IMR-90 (cell line): ENCODE measurements around the gene CDH23. TPM values are rescaled to one million over a fixed set of nuclear protein-coding genes. Genes with fewer than 3 reads are reported as not detected.

ENCODE experiments used
- ATAC-seq: fragments of 200-7000 bp; cut with Tn5 transposase; 2 replicates; pipeline ENCODE4 v1.9.1; 2020; ENCODE audit warnings: low read depth, mild to moderate bottlenecking, moderate library complexity
- BruUV-seq: library from RNA; stranded (reverse); fragments of 400-500 nt; replicated peaks from 2 replicates; lab custom pipeline; 2021; lab: Mats Ljungman, UMichigan
- CTCF ChIA-PET: fragments of 300-600 bp; formaldehyde crosslinking; extraction: SDS; loops from one replicate; lab custom pipeline; 2021; ENCODE audit warnings: antibody characterized with exemption; lab: Yijun Ruan, JAX
- POLR2A ChIA-PET: fragments of 300-600 bp; sonication (Branson Sonifier 250); formaldehyde crosslinking; loops from one replicate; lab custom pipeline; 2022; ENCODE audit warnings: antibody characterized with exemption; ENCODE audit not compliant: unreplicated experiment; lab: Charles Lee
- DNase-seq: peaks from one replicate; pipeline ENCODE4 v3.0.0; 2013
- H2AFZ ChIP-seq: replicated peaks from 2 replicates; pipeline ENCODE3; 2013; ENCODE audit warnings: low read length, mild to moderate bottlenecking; ENCODE audit not compliant: poor library complexity
- H2AK5ac ChIP-seq: 2 replicates; pipeline ENCODE4 v1.6.1; 2013; ENCODE audit warnings: low read depth, low read length, inconsistent platforms
- H2AK9ac ChIP-seq: replicated peaks from 2 replicates; pipeline ENCODE3; 2013; ENCODE audit warnings: mild to moderate bottlenecking, low read depth, low read length, moderate library complexity; ENCODE audit not compliant: poor library complexity
- H2BK120ac ChIP-seq: 2 replicates; pipeline ENCODE4 v1.6.1; 2013; ENCODE audit warnings: low read depth, low read length, inconsistent platforms
- H2BK15ac ChIP-seq: 3 replicates; pipeline ENCODE4 v1.6.1; 2013; ENCODE audit warnings: low read depth, low read length, inconsistent platforms
- H2BK20ac ChIP-seq: 2 replicates; pipeline ENCODE4 v1.6.1; 2013; ENCODE audit warnings: low read depth, mild to moderate bottlenecking, inconsistent platforms, low read length, moderate library complexity
- H2BK5ac ChIP-seq: 2 replicates; pipeline ENCODE4 v1.6.1; 2013; ENCODE audit warnings: mild to moderate bottlenecking, low read depth, low read length, inconsistent platforms; ENCODE audit not compliant: poor library complexity, severe bottlenecking
- H3K14ac ChIP-seq: replicated peaks from 2 replicates; pipeline ENCODE4 v1.6.1; 2013; ENCODE audit warnings: low read depth, low read length, inconsistent platforms
- H3K18ac ChIP-seq: 2 replicates; pipeline ENCODE4 v1.6.1; 2013; ENCODE audit warnings: low read depth, low read length, control low read depth
- H3K23ac ChIP-seq: 2 replicates; pipeline ENCODE4 v1.6.1; 2013; ENCODE audit warnings: low read depth, low read length, inconsistent platforms
- H3K27ac ChIP-seq: 2 replicates; pipeline ENCODE4 v1.5.1; 2013; ENCODE audit warnings: mild to moderate bottlenecking, control low read depth, low read length; ENCODE audit not compliant: insufficient read depth
- H3K27me3 ChIP-seq: 2 replicates; pipeline ENCODE4 v1.6.1; 2013; ENCODE audit warnings: low read length; ENCODE audit not compliant: control insufficient read depth, insufficient read depth
- H3K36me3 ChIP-seq: 2 replicates; pipeline ENCODE4 v1.6.1; 2013; ENCODE audit warnings: low read length, mixed read lengths; ENCODE audit not compliant: control insufficient read depth, insufficient read depth
- H3K4ac ChIP-seq: 2 replicates; pipeline ENCODE4 v1.6.1; 2013; ENCODE audit warnings: low read depth, low read length, inconsistent platforms
- H3K4me1 ChIP-seq: 2 replicates; pipeline ENCODE4 v1.6.1; 2013; ENCODE audit warnings: low read length, mixed read lengths; ENCODE audit not compliant: control insufficient read depth, insufficient read depth
- H3K4me2 ChIP-seq: 2 replicates; pipeline ENCODE4 v1.6.1; 2013; ENCODE audit warnings: low read depth, mild to moderate bottlenecking, control low read depth, low read length, moderate library complexity
- H3K4me3 ChIP-seq: 2 replicates; pipeline ENCODE4 v1.5.1; 2013; ENCODE audit warnings: low read depth, mild to moderate bottlenecking, control low read depth, low read length, moderate library complexity; ENCODE audit not compliant: insufficient read depth
- H3K56ac ChIP-seq: 2 replicates; pipeline ENCODE4 v1.6.1; 2013; ENCODE audit warnings: low read length, inconsistent platforms; ENCODE audit not compliant: insufficient read depth; ENCODE audit errors: extremely low read depth
- H3K79me1 ChIP-seq, 2 experiments: 2 replicates each; pipeline ENCODE4 v1.6.1; 2013; ENCODE audit warnings: low read length in 2 of 2, inconsistent platforms in 1 of 2, low read depth in 1 of 2
- H3K9ac ChIP-seq: 2 replicates; pipeline ENCODE4 v1.6.1; 2013; ENCODE audit warnings: low read depth, low read length, control low read depth
- H3K9me1 ChIP-seq: 2 replicates; pipeline ENCODE4 v1.6.1; 2013; ENCODE audit warnings: low read length, inconsistent platforms; ENCODE audit not compliant: insufficient read depth
- H3K9me3 ChIP-seq: 2 replicates; pipeline ENCODE4 v1.6.1; 2013; ENCODE audit warnings: low read length; ENCODE audit not compliant: control insufficient read depth, insufficient read depth
- H4K20me1 ChIP-seq: 2 replicates; pipeline ENCODE4 v1.6.1; 2013; ENCODE audit warnings: low read length, inconsistent platforms; ENCODE audit not compliant: insufficient read depth
- H4K5ac ChIP-seq: 2 replicates; pipeline ENCODE4 v1.6.1; 2013; ENCODE audit warnings: mild to moderate bottlenecking, low read depth, low read length, control low read depth
- H4K8ac ChIP-seq, 2 experiments: 2 replicates each; pipeline ENCODE4 v1.6.1; 2013; ENCODE audit warnings: low read depth in 2 of 2, low read length in 2 of 2, control low read depth in 1 of 2, inconsistent platforms in 1 of 2
- H4K91ac ChIP-seq: 2 replicates; pipeline ENCODE4 v1.6.1; 2013; ENCODE audit warnings: low read depth, low read length, inconsistent platforms; ENCODE audit not compliant: insufficient read depth
- BHLHE40 ChIP-seq: fragments of 150-350 bp; IDR thresholded peaks from 2 replicates; pipeline ENCODE4 v1.6.1; 2016; ENCODE audit warnings: mild to moderate bottlenecking, low read depth, low read length
- CEBPB ChIP-seq: IDR thresholded peaks from 2 replicates; pipeline ENCODE4 v1.6.1; 2012; ENCODE audit warnings: low read depth, low read length, improper control_type of control experiment
- CHD1 ChIP-seq: IDR thresholded peaks from 2 replicates; pipeline ENCODE4 v1.6.1; 2012; ENCODE audit warnings: low read depth, low read length, improper control_type of control experiment
- CTCF ChIP-seq: conservative IDR thresholded peaks from 2 replicates; pipeline ENCODE4 v1.5.1; 2012; ENCODE audit warnings: mild to moderate bottlenecking, low read depth, low read length, improper control_type of control experiment
- ELK1 ChIP-seq: fragments of 150-350 bp; IDR thresholded peaks from 2 replicates; pipeline ENCODE4 v1.6.1; 2016; ENCODE audit warnings: low read depth, mild to moderate bottlenecking, low read length, moderate library complexity, borderline replicate concordance
- FOS ChIP-seq: fragments of 150-350 bp; IDR thresholded peaks from 2 replicates; pipeline ENCODE4 v1.6.1; 2016; ENCODE audit warnings: low read depth, low read length
- MAFK ChIP-seq: IDR thresholded peaks from 2 replicates; pipeline ENCODE4 v1.6.1; 2012; ENCODE audit warnings: low read depth, low read length, improper control_type of control experiment
- MAZ ChIP-seq: IDR thresholded peaks from 2 replicates; pipeline ENCODE4 v1.6.1; 2012; ENCODE audit warnings: low read depth, mild to moderate bottlenecking, low read length, improper control_type of control experiment, moderate library complexity, borderline replicate concordance
- MXI1 ChIP-seq: IDR thresholded peaks from 2 replicates; pipeline ENCODE4 v1.6.1; 2012; ENCODE audit warnings: low read depth, mild to moderate bottlenecking, low read length, moderate library complexity, borderline replicate concordance
- NFE2L2 ChIP-seq: fragments of 150-350 bp; IDR thresholded peaks from 2 replicates; pipeline ENCODE4 v1.6.1; 2016; ENCODE audit warnings: low read depth, mild to moderate bottlenecking, low read length
- RAD21 ChIP-seq: IDR thresholded peaks from 2 replicates; pipeline ENCODE4 v1.6.1; 2012; ENCODE audit warnings: low read length, improper control_type of control experiment
- RCOR1 ChIP-seq: IDR thresholded peaks from 2 replicates; pipeline ENCODE4 v1.6.1; 2012; ENCODE audit warnings: mild to moderate bottlenecking, low read length, improper control_type of control experiment; ENCODE audit not compliant: insufficient replicate concordance
- RFX5 ChIP-seq: IDR thresholded peaks from 2 replicates; pipeline ENCODE4 v1.8.0; 2012; ENCODE audit warnings: low read depth, mild to moderate bottlenecking, low read length, moderate library complexity
- SMC3 ChIP-seq: fragments of 150-350 bp; IDR thresholded peaks from 2 replicates; pipeline ENCODE4 v1.6.1; 2016; ENCODE audit warnings: low read depth, mild to moderate bottlenecking, antibody characterized with exemption, low read length, moderate library complexity
- USF2 ChIP-seq: fragments of 150-350 bp; IDR thresholded peaks from 2 replicates; pipeline ENCODE4 v1.6.1; 2017; ENCODE audit warnings: mild to moderate bottlenecking, antibody characterized with exemption, low read length, low read depth
- WGBS, 2 experiments: methylation state at CpG; one replicate each; pipeline versions ENCODE4 v1.1.5 to v1.1.7; 2013; ENCODE audit warnings: missing lambda C conversion rate in 2 of 2; ENCODE audit not compliant: insufficient read length in 1 of 2; ENCODE audit errors: extremely low coverage in 2 of 2; 5-methylcytosine and 5-hydroxymethylcytosine counted together
- dilution Hi-C: fragments of 300-500 bp; cut with HindIII; formaldehyde crosslinking; loops from one replicate; pipeline ENCODE4 v1.14.3; 2018; ENCODE audit warnings: low sequenced_read_pairs; ENCODE audit not compliant: unreplicated experiment
- in situ Hi-C: fragments of 300-500 bp; cut with MboI; formaldehyde crosslinking; loops from 3 replicates; pipeline ENCODE4 v1.14.3; 2019; ENCODE audit warnings: low sequenced_read_pairs, inconsistent platforms, mixed read lengths
- intact Hi-C: fragments of 100-400 bp; cut with micrococcal nuclease; formaldehyde crosslinking; loops from 2 replicates; pipeline ENCODE4 v1.10.0; 2022
- polyA plus RNA-seq, 3 experiments: library from polyadenylated mRNA; depleted of rRNA; stranded (reverse); fragments of >200 nt; gene quantifications; 2 replicates each; pipeline ENCODE4 v1.2.3, GENCODE V29; 2012; ENCODE audit warnings: low replicate concordance in 1 of 3
- total RNA-seq: library from RNA; depleted of rRNA; stranded (reverse); fragments of >200 nt; gene quantifications from 2 replicates; pipeline ENCODE4 v1.2.3, GENCODE V29; 2012

CDH23 gene
- total and polyA plus RNA-seq, 2 of the 4 experiments (the other 2 are of a cell fraction), result under 0.01 to 0.03 TPM

- in situ Hi-C loops, result no loop called here
- no peak overlapping the region for H2AFZ ChIP-seq
- no peak overlapping the region for H2AK5ac ChIP-seq
- no peak overlapping the region for H3K18ac ChIP-seq
- H3K9me3 ChIP-seq, result no peaks in the 10 kb centered on the region
- peaks cover 15% of the 10 kb centered on the region for H3K9me1 ChIP-seq
- no peak overlapping the region for H2BK5ac ChIP-seq
- no peak overlapping the region for H2AK9ac ChIP-seq
- ChIA-PET POLR2A (no interaction called here), CTCF (no interaction called here)
- no peak overlapping the region for H3K4ac ChIP-seq
- intact Hi-C loops, result no loop called here
- H3K56ac ChIP-seq, result no peak overlapping the region
- no peak for TF ChIP-seq RCOR1
- no peak for TF ChIP-seq CTCF
- TF ChIP-seq MAFK, result no peak
- no peak for TF ChIP-seq USF2
- TF ChIP-seq ELK1, result no peak
- no peak for TF ChIP-seq CEBPB
- no peak for TF ChIP-seq NFE2L2
- no peak for TF ChIP-seq FOS
- TF ChIP-seq BHLHE40, result no peak
- TF ChIP-seq MAZ, result no peak
- TF ChIP-seq CHD1, result no peak
- TF ChIP-seq SMC3, result no peak
- no peak for TF ChIP-seq RAD21
- TF ChIP-seq MXI1, result no peak
- no peak for TF ChIP-seq RFX5
- no peak overlapping the region for H3K9ac ChIP-seq
- H4K5ac ChIP-seq, result no peak overlapping the region
- H3K27me3 ChIP-seq, result no peaks in the 10 kb centered on the region
- H4K91ac ChIP-seq, result no peak overlapping the region
- BruUV-seq, result no TSS peak
- H3K14ac ChIP-seq, result no peak overlapping the region
- no peak for DNase-seq
- H3K27ac ChIP-seq, result no peak overlapping the region
- no peak overlapping the region for H3K23ac ChIP-seq
- ATAC-seq, result no peak
- dilution Hi-C loops, result no loop called here
- H2BK120ac ChIP-seq, result no peak overlapping the region
- 100% methylated on average over 1 of the region's 6 CpGs; no CpG with 5 or more reads in 1 of the 2 experiments for WGBS, 2 experiments
- peaks cover 4% of the 10 kb centered on the region; the same call in 1 of the 2 replicates for H3K4me1 ChIP-seq
- peaks cover 16 to 37% of the 10 kb centered on the region in 2 experiments for H3K79me1 ChIP-seq
- no peak overlapping the region for H2BK20ac ChIP-seq
- no peak overlapping the region for H3K4me2 ChIP-seq
- peaks cover 41% of the 10 kb centered on the region for H4K20me1 ChIP-seq
- H2BK15ac ChIP-seq, result no peak overlapping the region
- no peak overlapping the region for H3K4me3 ChIP-seq
- H4K8ac ChIP-seq, result no peak overlapping the region
- H3K36me3 ChIP-seq, result peaks cover 67% of the 10 kb centered on the region
Observed at GRCh38 chr10:71827852-71828251, 431.1 kb downstream of the CDH23 start.
